Measurements from ENCODE around the gene PNMA5.
A peak's percentile ranks its signal among the peaks of the same experiment; 100 is the strongest.

GRCh38 chrX:152941328-152942076 is 52.4 kb downstream of the PNMA5 start:
- TF ChIP-seq CTCF (conservative IDR thresholded peaks at IDR 0.05; ENCODE audit: low read length) (peak; percentile 58), EZH2phosphoT487 (IDR thresholded peaks at IDR 0.05; ENCODE audit: borderline replicate concordance) (no peak)
